B cell (primary cell): ENCODE measurements around the gene MGMT. TPM values are rescaled to one million over a fixed set of nuclear protein-coding genes. Genes with fewer than 3 reads are reported as not detected.

Source experiments
- ATAC-seq: fragments of 200-7000 bp; cut with Tn5 transposase; one replicate; pipeline ENCODE4 v1.10.0; 2021; ENCODE audit warnings: low read depth, mild to moderate bottlenecking, moderate number of reproducible peaks, moderate library complexity
- CTCF ChIA-PET: fragments of 350-600 bp; sonication (Branson Sonifier 250); formaldehyde crosslinking; loops from one replicate; lab custom pipeline; 2021; ENCODE audit warnings: antibody characterized with exemption, inconsistent platforms; lab: Charles Lee
- POLR2A ChIA-PET: fragments of 350-600 bp; sonication (Branson Sonifier 250); formaldehyde crosslinking; loops from one replicate; lab custom pipeline; 2021; ENCODE audit warnings: antibody characterized with exemption; lab: Charles Lee
- DNase-seq: peaks from one replicate; pipeline ENCODE4 v3.0.0; 2013
- H2AFZ ChIP-seq: 2 replicates; pipeline ENCODE4 v1.6.1; 2012; ENCODE audit warnings: mild to moderate bottlenecking, low read depth, low read length; ENCODE audit not compliant: insufficient read depth, poor library complexity, severe bottlenecking
- H3K27ac ChIP-seq, 2 donors: 1 replicate in 1 of 2; 2 replicates in 1 of 2; pipeline ENCODE4 v1.5.1; 2012 to 2013; ENCODE audit warnings: low read length in 2 of 2, mild to moderate bottlenecking in 2 of 2, moderate library complexity in 1 of 2
- H3K27me3 ChIP-seq, 4 experiments: fragments of 200-600 bp in 1 of 4; sonication (generic) in 1 of 4; replicated peaks in 1 of 4; 1 replicate in 2 of 4; 2 replicates in 2 of 4; pipeline versions ENCODE4 v1.6.1 to v1.7.0; 2013 to 2016; ENCODE audit warnings: low read length in 3 of 4, mild to moderate bottlenecking in 2 of 4, mixed read lengths in 1 of 4, moderate library complexity in 1 of 4; ENCODE audit not compliant: insufficient read depth in 4 of 4, control insufficient read depth in 3 of 4; ENCODE audit errors: control extremely low read depth in 1 of 4
- H3K36me3 ChIP-seq, 2 experiments: replicated peaks in 1 of 2; 1 replicate in 1 of 2; 2 replicates in 1 of 2; pipeline versions ENCODE4 v1.6.1 to v1.7.1; 2013; ENCODE audit warnings: low read length in 1 of 2; ENCODE audit not compliant: insufficient read depth in 2 of 2, control insufficient read depth in 1 of 2; ENCODE audit errors: control extremely low read depth in 1 of 2, extremely low read depth in 1 of 2
- H3K4me1 ChIP-seq, 2 donors: fragments of 200-600 bp in 1 of 2; sonication (generic) in 1 of 2; 1 replicate in 1 of 2; 2 replicates in 1 of 2; pipeline versions ENCODE4 v1.5.1 to v1.6.1; 2013 to 2017; ENCODE audit warnings: low read length in 2 of 2; ENCODE audit not compliant: control insufficient read depth in 2 of 2, insufficient read depth in 2 of 2
- H3K4me2 ChIP-seq: replicated peaks from 2 replicates; pipeline ENCODE3; 2012; ENCODE audit warnings: mild to moderate bottlenecking, low read depth, low read length; ENCODE audit not compliant: poor library complexity, severe bottlenecking
- H3K4me3 ChIP-seq, 5 experiments: fragments of 200-600 bp in 1 of 5; sonication (generic) in 1 of 5; 1 replicate in 3 of 5; 2 replicates in 2 of 5; pipeline versions ENCODE4 v1.5.1 to v1.7.0; 2011 to 2016; ENCODE audit warnings: low read length in 4 of 5, mild to moderate bottlenecking in 4 of 5, low read depth in 2 of 5, control low read depth in 1 of 5, moderate library complexity in 1 of 5; ENCODE audit not compliant: insufficient read depth in 1 of 5; ENCODE audit errors: control extremely low read depth in 1 of 5, extremely low read depth in 1 of 5
- H3K79me2 ChIP-seq: fragments of 200-600 bp; sonication (generic); one replicate; pipeline ENCODE4 v1.6.0; 2016; ENCODE audit warnings: low read length; ENCODE audit not compliant: control insufficient read depth, insufficient read depth
- H3K9ac ChIP-seq: fragments of 200-600 bp; sonication (generic); 2 replicates; pipeline ENCODE4 v1.6.1; 2017; ENCODE audit warnings: mild to moderate bottlenecking, low read length, moderate library complexity
- H3K9me3 ChIP-seq, 3 donors: one replicate each; pipeline versions ENCODE4 v1.6.1 to v1.7.1; 2013; ENCODE audit warnings: low read length in 2 of 3; ENCODE audit not compliant: control insufficient read depth in 2 of 3, insufficient read depth in 1 of 3; ENCODE audit errors: control extremely low read depth in 1 of 3
- H4K20me1 ChIP-seq: 2 replicates; pipeline ENCODE4 v1.6.0; 2012; ENCODE audit warnings: mild to moderate bottlenecking, low read length; ENCODE audit not compliant: insufficient read depth, control insufficient read depth, poor library complexity, severe bottlenecking
- H3K27ac Mint-ChIP-seq: one replicate; pipeline ENCODE4 v1.8.0; 2021; ENCODE audit warnings: mixed read lengths
- H3K27me3 Mint-ChIP-seq: one replicate; pipeline ENCODE4 v1.8.0; 2021; ENCODE audit warnings: mixed read lengths
- H3K4me1 Mint-ChIP-seq: one replicate; pipeline ENCODE4 v1.8.0; 2021; ENCODE audit warnings: mixed read lengths
- H3K4me3 Mint-ChIP-seq: one replicate; pipeline ENCODE4 v1.8.0; 2021; ENCODE audit warnings: mixed read lengths
- H3K9me3 Mint-ChIP-seq: one replicate; pipeline ENCODE4 v1.8.0; 2022; ENCODE audit warnings: mixed read lengths; ENCODE audit not compliant: insufficient read depth
- EZH2 ChIP-seq: IDR thresholded peaks from 2 replicates; pipeline ENCODE4 v1.6.1; 2012; ENCODE audit warnings: borderline replicate concordance, low read depth, mild to moderate bottlenecking, moderate library complexity, low read length; ENCODE audit not compliant: insufficient read depth, poor library complexity, severe bottlenecking
- WGBS: methylation state at CpG from one replicate; pipeline ENCODE4 v1.1.5; 2013; ENCODE audit warnings: missing lambda C conversion rate; ENCODE audit not compliant: insufficient coverage; 5-methylcytosine and 5-hydroxymethylcytosine counted together
- intact Hi-C: fragments of 100-400 bp; cut with micrococcal nuclease; formaldehyde crosslinking; loops from one replicate; pipeline ENCODE4 v1.10.0; 2022
- polyA plus RNA-seq: library from polyadenylated mRNA; depleted of rRNA; stranded (reverse); fragments of >200 nt; gene quantifications from 2 replicates; pipeline ENCODE4 v1.2.3, GENCODE V29; 2012
- total RNA-seq, 2 donors: library from RNA; stranded (reverse); fragments of 120-200 nt in 1 of 2; gene quantifications; 1 replicate in 1 of 2; 2 replicates in 1 of 2; pipeline versions ENCODE4 v1.2.3 to v1.2.4, GENCODE V29; 2013 to 2022
- TF ChIP-seq, protein P1 (sequence below): fragments of 200-600 bp; IDR thresholded peaks from one replicate; pipeline ENCODE4 v1.8.0; 2022; ENCODE audit warnings: antibody characterized with exemption, mild to moderate bottlenecking

The MGMT gene
- total and polyA plus RNA-seq, 2 donors (not counting 1 experiment from before 2014, with no cell fraction given), result 16.6 to 87.7 TPM

DNA sequence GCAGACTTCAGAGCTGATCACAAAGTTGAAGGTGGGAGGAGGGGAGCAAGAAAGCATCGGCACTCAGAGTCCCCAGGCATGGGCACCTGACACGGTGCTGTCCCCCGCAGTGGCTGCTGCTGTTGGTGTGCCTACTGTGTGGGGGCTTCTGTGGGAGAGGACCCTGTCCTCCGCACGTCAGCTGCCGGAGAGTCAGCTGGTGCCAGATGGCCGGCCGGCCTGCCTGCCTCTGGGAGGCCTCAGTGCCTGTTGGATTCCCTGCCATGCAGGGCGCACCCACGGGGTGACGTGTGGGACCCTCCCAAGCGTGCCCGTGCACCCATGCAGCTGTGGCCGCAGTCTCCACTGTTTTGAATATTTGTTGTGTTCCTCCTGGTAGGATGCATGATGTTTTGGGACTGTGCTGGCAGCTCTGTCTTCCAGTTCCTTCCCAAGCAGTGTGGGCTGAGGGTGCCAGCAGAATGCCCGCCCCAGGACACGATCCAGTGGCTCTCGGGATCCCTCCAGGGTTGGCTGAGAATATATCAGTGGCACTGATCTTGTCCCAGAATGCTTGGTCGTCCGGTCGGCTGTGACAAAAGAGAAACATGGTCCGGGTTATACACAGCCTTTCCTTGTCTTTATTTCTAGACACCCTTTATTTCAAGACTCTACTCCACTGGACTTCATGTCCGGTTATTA lies 185.6 kb downstream of the MGMT start:
- Histone ChIP-seq H3K9me3 (no peaks in the 10 kb centered on the region), H2AFZ (no peak overlapping the region), H3K79me2 (no peaks in the 10 kb centered on the region), H3K27me3 (no peaks in the 10 kb centered on the region), H3K9ac (no peak overlapping the region), H4K20me1 (no peaks in the 10 kb centered on the region), H3K36me3 (no peaks in the 10 kb centered on the region), H3K27ac (no peak overlapping the region), H3K4me1 (no peaks in the 10 kb centered on the region), H3K4me2 (no peak overlapping the region), H3K4me3 (no peak overlapping the region)
- Mint-ChIP-seq H3K27ac (no peak overlapping the region), H3K4me1 (peaks cover 3% of the 10 kb centered on the region), H3K9me3 (no peaks in the 10 kb centered on the region), H3K4me3 (no peak overlapping the region), H3K27me3 (no peaks in the 10 kb centered on the region)
- 95% methylated on average over 21 of the region's 22 CpGs for WGBS
- intact Hi-C loops, result no loop called here
- CTCF ChIA-PET, result no interaction called here
- POLR2A ChIA-PET, result no interaction called here
- TF ChIP-seq EZH2, result no peak
- TF ChIP-seq, protein P1, sequence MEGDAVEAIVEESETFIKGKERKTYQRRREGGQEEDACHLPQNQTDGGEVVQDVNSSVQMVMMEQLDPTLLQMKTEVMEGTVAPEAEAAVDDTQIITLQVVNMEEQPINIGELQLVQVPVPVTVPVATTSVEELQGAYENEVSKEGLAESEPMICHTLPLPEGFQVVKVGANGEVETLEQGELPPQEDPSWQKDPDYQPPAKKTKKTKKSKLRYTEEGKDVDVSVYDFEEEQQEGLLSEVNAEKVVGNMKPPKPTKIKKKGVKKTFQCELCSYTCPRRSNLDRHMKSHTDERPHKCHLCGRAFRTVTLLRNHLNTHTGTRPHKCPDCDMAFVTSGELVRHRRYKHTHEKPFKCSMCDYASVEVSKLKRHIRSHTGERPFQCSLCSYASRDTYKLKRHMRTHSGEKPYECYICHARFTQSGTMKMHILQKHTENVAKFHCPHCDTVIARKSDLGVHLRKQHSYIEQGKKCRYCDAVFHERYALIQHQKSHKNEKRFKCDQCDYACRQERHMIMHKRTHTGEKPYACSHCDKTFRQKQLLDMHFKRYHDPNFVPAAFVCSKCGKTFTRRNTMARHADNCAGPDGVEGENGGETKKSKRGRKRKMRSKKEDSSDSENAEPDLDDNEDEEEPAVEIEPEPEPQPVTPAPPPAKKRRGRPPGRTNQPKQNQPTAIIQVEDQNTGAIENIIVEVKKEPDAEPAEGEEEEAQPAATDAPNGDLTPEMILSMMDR, result no peak
- DNase-seq, result no peak
- no peak for ATAC-seq

DNA sequence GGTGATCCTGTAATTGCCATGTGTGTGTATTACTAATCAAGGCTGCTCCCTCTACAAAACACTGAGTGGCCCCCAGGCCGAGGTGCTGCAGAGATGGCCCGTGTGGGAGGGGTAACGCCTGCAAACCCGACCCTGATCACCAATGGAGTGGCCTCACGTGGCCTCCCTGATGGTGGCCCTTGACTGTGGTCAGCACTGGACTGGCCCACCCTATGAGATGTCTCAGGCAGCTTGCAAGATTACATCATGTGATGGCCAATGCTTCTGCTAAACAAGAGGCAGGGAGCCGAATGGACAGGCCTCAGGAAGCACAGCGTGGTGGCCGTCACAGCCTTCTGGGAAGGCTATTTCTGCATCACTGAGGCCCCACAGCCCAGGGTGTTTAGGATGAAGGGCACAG lies 186.4 kb downstream of the MGMT start:
- H3K4me1 ChIP-seq, result no peaks in the 10 kb centered on the region
- H3K27me3 ChIP-seq, result no peaks in the 10 kb centered on the region
- ATAC-seq, result no peak
- no peak for DNase-seq
- Mint-ChIP-seq H3K9me3 (no peaks in the 10 kb centered on the region), H3K4me3 (no peak overlapping the region), H3K27me3 (no peaks in the 10 kb centered on the region), H3K4me1 (peaks cover 3% of the 10 kb centered on the region), H3K27ac (no peak overlapping the region)
- intact Hi-C loops, result no loop called here
- no peak overlapping the region for H3K4me3 ChIP-seq
- no peak overlapping the region for H2AFZ ChIP-seq
- TF ChIP-seq EZH2, result no peak
- TF ChIP-seq, protein P1, result no peak
- 94% methylated on average over 8 of the region's 8 CpGs for WGBS
- CTCF ChIA-PET, result no interaction called here
- H3K4me2 ChIP-seq, result no peak overlapping the region
- POLR2A ChIA-PET, result no interaction called here
- H3K36me3 ChIP-seq, result no peaks in the 10 kb centered on the region
- H4K20me1 ChIP-seq, result no peaks in the 10 kb centered on the region
- no peaks in the 10 kb centered on the region for H3K79me2 ChIP-seq
- H3K9me3 ChIP-seq, result no peaks in the 10 kb centered on the region
- H3K9ac ChIP-seq, result no peak overlapping the region
- no peak overlapping the region for H3K27ac ChIP-seq
